ENCODE results near the gene FAT1. TPM values are rescaled to one million over a fixed set of nuclear protein-coding genes. Genes with fewer than 3 reads are reported as not detected.
A peak's percentile ranks its signal among the peaks of the same experiment; 100 is the strongest.

The FAT1 gene
- total RNA-seq, 1 experiment from 2014 or later: 172 TPM

DNA sequence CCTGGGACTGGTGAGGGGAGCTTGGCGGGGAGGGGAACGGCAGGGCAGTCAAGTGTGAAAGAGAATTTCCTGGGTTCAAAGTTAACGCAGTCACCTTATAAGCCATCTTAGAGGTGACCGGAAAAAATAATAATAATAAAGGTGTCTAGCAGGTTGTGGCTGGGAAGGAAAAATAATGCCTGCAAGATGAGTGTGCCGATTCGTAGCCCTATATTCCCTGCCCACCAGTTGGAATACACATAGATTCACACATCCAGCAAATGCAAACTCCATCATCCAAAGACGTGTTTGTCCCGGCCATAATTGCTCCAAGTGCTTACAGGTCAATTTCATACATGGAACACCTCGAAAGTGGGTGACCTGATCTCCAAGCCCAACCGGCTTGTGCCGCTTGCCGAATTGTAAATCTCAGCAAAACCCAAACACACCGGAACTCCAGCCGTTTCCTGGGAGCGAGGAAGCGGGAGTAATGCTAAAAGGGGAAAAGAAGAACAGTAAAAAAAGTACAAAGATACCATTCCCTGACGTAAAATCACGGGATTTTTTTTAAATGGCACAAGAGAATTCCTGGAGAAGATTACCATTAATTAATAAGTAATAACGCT is 1.3 kb upstream of the FAT1 start (continued):
- TF ChIP-seq ERG (CRISPR knock-in tag; IDR thresholded peaks at IDR 0.05) (no peak), JAZF1 (CRISPR knock-in tag; IDR thresholded peaks at IDR 0.05) (no peak), NFE2L1 (CRISPR knock-in tag; IDR thresholded peaks at IDR 0.05) (no peak)
- TF ChIP-seq, protein P1, sequence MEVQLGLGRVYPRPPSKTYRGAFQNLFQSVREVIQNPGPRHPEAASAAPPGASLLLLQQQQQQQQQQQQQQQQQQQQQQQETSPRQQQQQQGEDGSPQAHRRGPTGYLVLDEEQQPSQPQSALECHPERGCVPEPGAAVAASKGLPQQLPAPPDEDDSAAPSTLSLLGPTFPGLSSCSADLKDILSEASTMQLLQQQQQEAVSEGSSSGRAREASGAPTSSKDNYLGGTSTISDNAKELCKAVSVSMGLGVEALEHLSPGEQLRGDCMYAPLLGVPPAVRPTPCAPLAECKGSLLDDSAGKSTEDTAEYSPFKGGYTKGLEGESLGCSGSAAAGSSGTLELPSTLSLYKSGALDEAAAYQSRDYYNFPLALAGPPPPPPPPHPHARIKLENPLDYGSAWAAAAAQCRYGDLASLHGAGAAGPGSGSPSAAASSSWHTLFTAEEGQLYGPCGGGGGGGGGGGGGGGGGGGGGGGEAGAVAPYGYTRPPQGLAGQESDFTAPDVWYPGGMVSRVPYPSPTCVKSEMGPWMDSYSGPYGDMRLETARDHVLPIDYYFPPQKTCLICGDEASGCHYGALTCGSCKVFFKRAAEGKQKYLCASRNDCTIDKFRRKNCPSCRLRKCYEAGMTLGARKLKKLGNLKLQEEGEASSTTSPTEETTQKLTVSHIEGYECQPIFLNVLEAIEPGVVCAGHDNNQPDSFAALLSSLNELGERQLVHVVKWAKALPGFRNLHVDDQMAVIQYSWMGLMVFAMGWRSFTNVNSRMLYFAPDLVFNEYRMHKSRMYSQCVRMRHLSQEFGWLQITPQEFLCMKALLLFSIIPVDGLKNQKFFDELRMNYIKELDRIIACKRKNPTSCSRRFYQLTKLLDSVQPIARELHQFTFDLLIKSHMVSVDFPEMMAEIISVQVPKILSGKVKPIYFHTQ (CRISPR knock-in tag; IDR thresholded peaks at IDR 0.05): no peak

- no peaks in the 10 kb centered on the region for H3K9me3 Mint-ChIP-seq
- ChIA-PET CTCF (interaction anchor here (0.5 to 1.5 kb wide), 7 partner anchors 23 to 1384 kb away, joined by 3 to 6 read pairs (median 3); no protein-coding TSS in a partner anchor), POLR2A (interaction anchor here (0.6 to 1.7 kb wide), 11 partner anchors 23 to 1626 kb away, joined by 3 to 8 read pairs (median 5); partner anchors contain the start of gene F11)
- peak; percentile 72 for DNase-seq (ENCODE audit: low spot score)
- peaks cover 17% of the 10 kb centered on the region for H3K27me3 Mint-ChIP-seq (ENCODE audit: low read depth)
- H3K36me3 Mint-ChIP-seq: peaks cover 2% of the 10 kb centered on the region; the same call in 1 of the 2 replicates
- peak; percentile 52 for ATAC-seq
- H3K27ac Mint-ChIP-seq: peak overlapping the region; percentile 96
- TF ChIP-seq, protein P2, sequence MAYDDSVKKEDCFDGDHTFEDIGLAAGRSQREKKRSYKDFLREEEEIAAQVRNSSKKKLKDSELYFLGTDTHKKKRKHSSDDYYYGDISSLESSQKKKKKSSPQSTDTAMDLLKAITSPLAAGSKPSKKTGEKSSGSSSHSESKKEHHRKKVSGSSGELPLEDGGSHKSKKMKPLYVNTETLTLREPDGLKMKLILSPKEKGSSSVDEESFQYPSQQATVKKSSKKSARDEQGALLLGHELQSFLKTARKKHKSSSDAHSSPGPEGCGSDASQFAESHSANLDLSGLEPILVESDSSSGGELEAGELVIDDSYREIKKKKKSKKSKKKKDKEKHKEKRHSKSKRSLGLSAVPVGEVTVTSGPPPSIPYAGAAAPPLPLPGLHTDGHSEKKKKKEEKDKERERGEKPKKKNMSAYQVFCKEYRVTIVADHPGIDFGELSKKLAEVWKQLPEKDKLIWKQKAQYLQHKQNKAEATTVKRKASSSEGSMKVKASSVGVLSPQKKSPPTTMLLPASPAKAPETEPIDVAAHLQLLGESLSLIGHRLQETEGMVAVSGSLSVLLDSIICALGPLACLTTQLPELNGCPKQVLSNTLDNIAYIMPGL (CRISPR knock-in tag; IDR thresholded peaks at IDR 0.05): peak; percentile 50; the same call in 1 of the 2 replicates
- no peak for TF ChIP-seq CTCF (IDR thresholded peaks at IDR 0.05)
- TF ChIP-seq SMAD3 (CRISPR knock-in tag; IDR thresholded peaks at IDR 0.05; ENCODE audit: borderline replicate concordance): no peak
- peak; percentile 3; the same call in 1 of the 2 replicates for TF ChIP-seq SP1 (CRISPR knock-in tag; conservative IDR thresholded peaks at IDR 0.05)
- peak; percentile 68; the same call in 1 of the 2 replicates for TF ChIP-seq ELF4 (CRISPR knock-in tag; IDR thresholded peaks at IDR 0.05; ENCODE audit: low read depth)
- no peak for TF ChIP-seq IRF2 (CRISPR knock-in tag; IDR thresholded peaks at IDR 0.05; ENCODE audit: borderline replicate concordance, low read depth)
- peak; percentile 99 for TF ChIP-seq ZNF423 (CRISPR knock-in tag; IDR thresholded peaks at IDR 0.05)
- TF ChIP-seq TP53 (CRISPR knock-in tag; IDR thresholded peaks at IDR 0.05): no peak
- H3K4me3 Mint-ChIP-seq: peak overlapping the region; percentile 95
- H3K4me1 Mint-ChIP-seq: peaks cover 33% of the 10 kb centered on the region
Observed at GRCh38 chr4:186724058-186724863, 605 bp upstream of the FAT1 start.

- Mint-ChIP-seq H3K36me3 (peaks cover 4% of the 10 kb centered on the region; the same call in 1 of the 2 replicates), H3K4me3 (peak overlapping the region; percentile 85), H3K9me3 (no peaks in the 10 kb centered on the region), H3K27ac (peak overlapping the region; percentile 82), H3K27me3 (ENCODE audit: low read depth) (peaks cover 14% of the 10 kb centered on the region), H3K4me1 (peaks cover 23% of the 10 kb centered on the region)
- peak; percentile 74; the same call in 1 of the 2 replicates for TF ChIP-seq ZNF423 (CRISPR knock-in tag; IDR thresholded peaks at IDR 0.05)
- TF ChIP-seq TEAD1 (CRISPR knock-in tag; IDR thresholded peaks at IDR 0.05): no peak
- no peak for TF ChIP-seq NR1H2 (CRISPR knock-in tag; IDR thresholded peaks at IDR 0.05)
- TF ChIP-seq JUN (CRISPR knock-in tag; IDR thresholded peaks at IDR 0.05): no peak
- TF ChIP-seq ZNF317 (CRISPR knock-in tag; IDR thresholded peaks at IDR 0.05; ENCODE audit: borderline replicate concordance, low read depth): no peak
- TF ChIP-seq AFF4 (CRISPR knock-in tag; IDR thresholded peaks at IDR 0.05; ENCODE audit: borderline replicate concordance): no peak
- TF ChIP-seq NFE2L1 (CRISPR knock-in tag; IDR thresholded peaks at IDR 0.05): no peak
- TF ChIP-seq TEAD4 (CRISPR knock-in tag; IDR thresholded peaks at IDR 0.05): no peak
- DNase-seq (ENCODE audit: low spot score) (no peak), ATAC-seq (no peak)
- POLR2A ChIA-PET: interaction anchor here (0.6 to 1.7 kb wide), 2 partner anchors 35 to 457 kb away, joined by 3 to 6 read pairs; partner anchors contain the start of gene F11
- CTCF ChIA-PET: interaction anchor here (0.6 to 1.5 kb wide), 2 partner anchors 22 to 30 kb away, joined by 3 to 4 read pairs; no protein-coding TSS in a partner anchor
Observed at GRCh38 chr4:186722796-186723291, 812 bp downstream of the FAT1 start.

All from WTC11 (cell line).